ENCODE measurements around the gene SSBP4. TPM values are rescaled to one million over a fixed set of nuclear protein-coding genes. Genes with fewer than 3 reads are reported as not detected.

SSBP4 gene
- total and polyA plus RNA-seq, 2 of the 8 experiments (the other 6 are each of a cell fraction or from before 2014, with no cell fraction given), result 26.4 to 33.7 TPM

DNA sequence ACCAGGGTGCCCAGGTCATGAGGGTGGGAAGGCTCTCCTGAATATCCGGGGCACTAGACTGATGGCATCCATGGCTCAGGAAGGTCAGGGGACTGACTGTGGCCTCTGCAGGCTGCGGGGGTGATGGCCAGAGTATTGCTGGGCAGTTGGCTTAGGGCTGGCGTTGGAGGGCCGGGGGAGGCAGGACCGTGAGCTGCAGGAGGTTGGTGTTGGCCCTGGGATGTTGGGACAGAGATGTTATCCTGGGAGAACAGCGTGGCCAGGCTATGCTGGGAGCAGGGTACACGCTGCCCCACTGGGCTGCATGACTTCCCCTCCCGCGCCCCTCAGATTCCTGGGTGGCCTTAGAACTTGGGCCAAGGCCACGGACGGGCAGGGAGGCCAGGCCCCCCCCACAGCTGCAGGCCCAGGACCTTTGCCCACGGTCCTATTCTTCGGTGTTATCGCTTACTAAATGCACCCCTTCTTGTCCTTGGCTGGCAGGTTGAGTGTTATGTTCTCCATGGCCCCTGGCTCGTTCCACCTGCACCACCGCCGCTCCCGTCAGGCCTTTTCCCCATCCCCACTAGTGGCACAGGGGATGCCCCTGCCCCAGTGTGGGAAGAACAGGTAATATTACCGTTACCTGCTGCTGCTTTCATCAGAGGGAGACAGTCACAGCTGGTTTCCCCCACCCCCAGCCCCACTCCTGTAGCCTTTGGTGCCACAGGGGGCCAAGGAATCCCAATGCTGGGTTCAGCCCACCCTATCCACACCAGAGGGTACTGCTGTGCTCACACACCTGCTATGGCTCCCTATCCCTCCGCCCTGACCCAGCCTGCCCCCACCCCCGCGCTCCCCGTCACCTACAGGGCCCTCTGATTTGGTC lies 22.0 kb downstream of the SSBP4 start:
- Histone ChIP-seq H3K4me1 (replicated peaks in 1 of 4; ENCODE audit: control insufficient read depth in 3 of 4, insufficient read depth in 4 of 4, low read length in 3 of 4) (peaks cover 5 to 22% (median 18%) of the 10 kb centered on the region in 4 experiments), H3K56ac (replicated peaks; ENCODE audit: insufficient read length, low read depth, low read length) (no peak overlapping the region), H2AK5ac (ENCODE audit: low read depth, low read length) (0 out of 2 replicates have a peak overlapping the region, but pooled peaks have one; percentile 53), H3K9me3 (ENCODE audit: insufficient read depth in 2 of 2, low read depth in 1 of 2, low read length in 1 of 2) (no peaks in the 10 kb centered on the region), H2AFZ (ENCODE audit: low read length) (no peak overlapping the region), H3K4ac (replicated peaks; ENCODE audit: insufficient read length, low read depth, low read length) (no peak overlapping the region), H4K8ac (ENCODE audit: extremely low read depth, insufficient read depth, low read length) (no peak overlapping the region; the same call in 1 of the 2 replicates), H2BK5ac (ENCODE audit: low read depth, low read length) (no peak overlapping the region), H3K23ac (ENCODE audit: insufficient read length) (no peak overlapping the region), H2BK15ac (ENCODE audit: low read length) (no peak overlapping the region), H3K14ac (ENCODE audit: insufficient read length) (no peak overlapping the region), H3K27ac (ENCODE audit: low read depth, low read length) (no peak overlapping the region), H3K9ac (replicated peaks in 1 of 4; ENCODE audit: extremely low read depth in 1 of 4, low read depth in 3 of 4, low read length in 3 of 4) (no peak overlapping the region), H4K5ac (ENCODE audit: insufficient read length, low read depth, low read length) (no peak overlapping the region), H3K4me3 (ENCODE audit: extremely low read depth in 1 of 4, insufficient read depth in 2 of 4, low read depth in 3 of 4, low read length in 4 of 4) (no peak overlapping the region), H3K23me2 (ENCODE audit: low read depth, low read length) (peaks cover 16% of the 10 kb centered on the region; the same call in 1 of the 2 replicates), H3K18ac (ENCODE audit: extremely low read depth, low read length) (no peak overlapping the region), H3K4me2 (ENCODE audit: insufficient read depth in 1 of 2, low read depth in 2 of 2, low read length in 2 of 2) (no peak overlapping the region), H4K91ac (replicated peaks; ENCODE audit: insufficient read length, low read length) (no peak overlapping the region), H2BK12ac (ENCODE audit: low read depth, low read length) (no peak overlapping the region), H3K79me2 (ENCODE audit: control insufficient read depth in 1 of 2, insufficient read depth in 2 of 2, low read length in 2 of 2) (no peaks in the 10 kb centered on the region), H3K36me3 (ENCODE audit: control insufficient read depth in 2 of 4, insufficient read depth in 4 of 4, low read length in 3 of 4) (peaks cover 0 to 8% (median 2%) of the 10 kb centered on the region in 4 experiments; a peak in 4 of 8 replicates), H3K27me3 (replicated peaks in 1 of 4; ENCODE audit: control insufficient read depth in 3 of 4, extremely low read depth in 1 of 4, insufficient read depth in 3 of 4, low read length in 3 of 4) (no peaks in the 10 kb centered on the region), H2BK120ac (replicated peaks; ENCODE audit: low read depth, low read length) (no peak overlapping the region), H4K20me1 (replicated peaks in 1 of 2; ENCODE audit: control insufficient read depth in 1 of 2, insufficient read depth in 2 of 2, low read length in 2 of 2) (peaks cover 0 to 14% of the 10 kb centered on the region in 2 experiments), H3K79me1 (ENCODE audit: low read depth, low read length) (no peaks in the 10 kb centered on the region), H2BK20ac (ENCODE audit: low read length) (no peak overlapping the region)
- no peak for DNase-seq (ENCODE audit: low read depth in 1 of 2, low spot score in 2 of 2)
- no peak for FAIRE-seq
- ChIA-PET CTCF (ENCODE audit: partially characterized antibody) (interaction anchor here (1.0 to 2.4 kb wide), 10 partner anchors 7 to 79 kb away, joined by 3 to 8 read pairs (median 4); no protein-coding TSS in a partner anchor), POLR2A (ENCODE audit: partially characterized antibody) (interaction anchor here (0.7 to 3.4 kb wide), 11 partner anchors 9 to 337 kb away, joined by 3 to 19 read pairs (median 4); partner anchors contain the start of genes JUND, SSBP4 and UBA52)
- WGBS, 2 experiments (ENCODE audit: extremely low coverage in 1 of 2, insufficient coverage in 1 of 2, insufficient read length in 1 of 2, insufficient replicate concordance in 2 of 2, low coverage in 1 of 2, low lambda C conversion rate in 2 of 2, missing lambda C conversion rate in 1 of 2), result 85% methylated on average over 19 of the region's 23 CpGs; no CpG with 5 or more reads in 1 of the 2 experiments
- TF ChIP-seq E2F6 (IDR thresholded peaks at IDR 0.05), result no peak
- TF ChIP-seq HDAC2 (IDR thresholded peaks at IDR 0.05; ENCODE audit: borderline replicate concordance in 1 of 2, low read depth in 2 of 2, low read length in 2 of 2), result 0 out of 4 replicates have a peak, but pooled peaks of 1 of the 2 experiments have one; percentile 54
- TF ChIP-seq JUND (IDR thresholded peaks at IDR 0.05; ENCODE audit: low read length), result no peak
- peak; percentile 68; the same call in 1 of the 2 replicates for TF ChIP-seq KDM1A (IDR thresholded peaks at IDR 0.05; ENCODE audit: borderline replicate concordance, low read length)

All from H1 (cell line).